SK-MEL-5 (cell line): Measurements from ENCODE around the gene SHH. TPM values are rescaled to one million over a fixed set of nuclear protein-coding genes. Genes with fewer than 3 reads are reported as not detected.
"Not testable (repeated sequence)": the region's sequence is repeated elsewhere in the genome, so short reads cannot be mapped to it uniquely, and the experiment has no call there.

Experiments used
- DNase-seq: peaks from one replicate; pipeline ENCODE4 v3.0.0-alpha.2; 2016; ENCODE audit warnings: low read depth, low spot score
- in situ Hi-C: cut with HindIII; loops from 2 replicates; pipeline ENCODE4 v1.10.0; 2016; ENCODE audit warnings: low sequenced_read_pairs, high pct_unique_total_duplicates, low pct_unique_long_range_greater_than_20kb
- total RNA-seq: library from RNA; depleted of rRNA; stranded (reverse); fragments of >200 nt; shearing (Covaris generic); gene quantifications from 2 replicates; pipeline ENCODE4 v1.2.3, GENCODE V29; 2014

SHH gene
- total RNA-seq, 1 experiment from 2014 or later: 0.08 TPM

DNA sequence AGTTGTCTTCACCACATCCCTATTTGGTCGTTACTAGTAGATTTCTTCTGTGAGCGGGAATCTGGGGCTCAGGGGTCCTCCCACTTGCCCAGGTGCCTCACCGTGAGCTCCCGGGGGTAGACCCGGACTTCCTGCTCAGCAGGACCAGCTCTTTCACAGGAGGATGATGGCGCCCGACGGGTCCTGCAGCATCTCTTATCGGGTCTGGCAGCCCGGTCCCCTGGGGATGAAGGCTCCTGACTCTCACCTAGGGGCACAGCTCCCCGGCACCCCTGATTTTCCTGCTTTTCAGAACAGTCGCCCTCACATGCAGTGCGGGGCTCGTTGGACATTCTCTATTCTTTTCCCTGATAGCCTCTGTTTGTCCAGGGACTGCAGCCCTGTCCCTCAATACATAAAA is 33.0 kb upstream of the SHH start:
- in situ Hi-C loops: no loop called here
- DNase-seq: no peak

DNA sequence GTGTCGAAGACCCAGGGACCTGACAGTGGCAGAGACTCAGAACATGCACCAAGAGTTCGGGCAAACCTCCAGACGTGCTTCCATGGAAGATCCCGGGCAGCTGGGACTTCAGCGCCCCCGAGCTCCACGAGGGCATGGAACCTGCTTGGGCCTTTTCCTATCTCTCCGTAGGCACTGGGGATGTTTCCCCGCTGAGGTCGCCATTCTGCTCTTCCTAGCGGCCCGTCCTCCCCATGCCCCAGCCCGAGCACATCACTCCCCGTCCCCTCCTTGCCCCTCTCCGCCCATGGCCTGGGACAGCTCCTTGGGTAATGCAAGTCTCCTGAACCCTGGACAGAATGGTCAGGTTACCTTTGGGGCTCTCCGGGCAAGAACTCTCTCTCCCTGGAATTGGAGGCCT is 32.3 kb upstream of the SHH start:
- in situ Hi-C loops: no loop called here
- DNase-seq: no peak

DNA sequence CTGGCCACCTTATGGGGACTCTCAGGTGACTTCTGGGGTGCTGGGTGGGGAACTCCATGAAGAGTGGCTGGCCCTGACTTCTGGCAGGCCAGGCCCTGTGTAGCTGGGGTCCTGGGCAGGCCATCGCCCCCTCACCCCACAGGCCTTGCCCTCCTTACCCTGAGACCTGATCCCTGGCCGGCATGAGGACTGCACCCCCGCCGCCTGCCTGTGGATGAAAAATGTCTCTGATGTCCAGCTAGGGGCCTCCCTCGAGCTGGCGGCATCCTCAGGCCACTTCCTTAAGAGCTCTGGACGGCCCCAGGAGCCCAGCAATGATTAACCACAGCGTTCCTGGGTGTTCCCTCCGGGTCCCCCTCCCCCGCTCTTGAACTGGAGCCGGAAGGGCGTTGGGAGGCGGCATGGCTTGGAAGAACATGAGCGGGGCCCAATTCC is 31.8 kb upstream of the SHH start:
- DNase-seq: no peak
- in situ Hi-C loops: no loop called here

DNA sequence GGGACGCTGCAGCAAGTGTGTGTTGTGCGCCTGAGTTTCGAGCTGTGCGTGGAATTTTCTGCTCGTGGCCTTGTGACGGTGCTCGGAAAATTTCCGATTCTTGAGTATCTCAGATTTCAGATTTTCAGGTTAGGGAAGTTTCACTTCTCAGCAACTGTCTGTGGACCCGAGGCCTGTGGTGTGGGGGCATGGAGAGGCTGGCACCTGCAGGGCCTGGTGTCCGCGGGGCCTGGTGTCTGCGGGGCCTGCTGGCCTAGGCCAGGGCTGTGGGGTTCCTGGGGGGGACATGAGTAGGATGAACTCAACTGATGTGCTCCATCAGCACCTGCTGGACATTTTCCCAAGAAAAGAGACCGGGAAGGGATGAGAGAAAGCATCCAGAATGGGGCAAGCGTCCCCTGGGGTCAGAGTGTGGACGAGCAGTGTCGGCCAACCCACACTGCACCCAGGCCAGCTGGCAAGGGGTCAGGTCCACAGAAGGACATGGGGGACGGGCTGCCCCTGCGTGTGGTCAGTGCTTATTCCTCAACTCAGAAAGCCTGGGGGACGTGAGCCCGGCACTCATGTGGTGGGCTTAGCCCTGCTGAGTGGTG is 31.3 kb upstream of the SHH start:
- in situ Hi-C loops: no loop called here
- DNase-seq: no peak

DNA sequence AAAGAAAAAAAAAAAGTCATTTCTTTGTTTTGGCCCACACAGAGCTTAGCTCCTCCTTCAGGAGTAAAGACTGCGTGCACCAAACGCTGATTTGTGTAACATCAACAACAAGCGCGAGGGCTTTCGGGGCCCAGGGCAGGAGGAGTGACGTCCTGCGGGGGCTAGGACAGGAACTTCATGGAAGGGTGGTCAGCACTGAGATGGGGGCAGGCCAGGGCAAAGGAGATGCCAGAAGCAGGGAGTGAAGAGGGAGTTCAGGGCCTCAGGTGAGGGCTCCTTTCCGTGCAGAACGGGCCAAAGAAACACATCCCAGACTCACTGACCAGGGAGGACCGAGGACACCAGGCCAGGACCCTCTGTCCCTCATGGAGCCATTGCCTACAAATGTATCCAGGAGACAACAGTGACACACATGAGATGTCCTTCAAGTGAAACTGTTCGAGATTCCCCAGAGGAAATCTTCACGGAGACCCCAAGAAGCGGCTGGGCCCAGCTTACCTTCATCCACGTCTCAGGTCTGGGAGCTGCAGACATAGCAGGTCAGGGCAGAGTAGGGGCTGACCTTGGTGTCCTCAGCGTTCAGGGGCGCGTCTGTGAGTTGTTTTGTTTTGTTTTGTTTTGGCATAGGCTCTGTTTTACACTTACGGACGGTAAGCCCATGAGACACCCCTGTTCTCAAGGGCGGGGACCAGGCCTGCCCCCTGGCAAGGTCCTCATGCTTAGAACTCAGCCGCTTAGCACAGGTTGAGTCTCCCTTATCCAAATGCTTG is 30.4 kb upstream of the SHH start:
- no peak for DNase-seq
- in situ Hi-C loops: no loop called here

DNA sequence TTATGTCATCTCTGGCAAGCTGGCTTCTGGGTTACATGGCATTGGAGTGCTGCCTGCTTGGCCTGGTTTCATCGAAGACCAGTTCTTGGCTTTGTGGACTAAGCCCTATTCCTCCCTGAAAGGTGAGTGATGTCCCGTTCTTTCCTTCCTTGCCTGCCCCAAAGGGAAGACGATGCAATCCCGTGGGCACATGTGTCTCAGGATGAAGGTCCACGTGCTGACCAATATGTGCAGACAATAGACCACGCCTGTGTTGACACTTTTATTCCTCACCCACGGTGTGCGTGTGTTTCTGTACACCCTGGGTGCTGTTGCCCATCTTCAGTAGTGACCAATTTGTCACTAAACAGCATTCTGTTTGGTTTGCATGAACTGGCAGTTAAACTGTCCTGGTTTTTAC is 28.6 kb upstream of the SHH start:
- in situ Hi-C loops: no loop called here
- DNase-seq: no peak

DNA sequence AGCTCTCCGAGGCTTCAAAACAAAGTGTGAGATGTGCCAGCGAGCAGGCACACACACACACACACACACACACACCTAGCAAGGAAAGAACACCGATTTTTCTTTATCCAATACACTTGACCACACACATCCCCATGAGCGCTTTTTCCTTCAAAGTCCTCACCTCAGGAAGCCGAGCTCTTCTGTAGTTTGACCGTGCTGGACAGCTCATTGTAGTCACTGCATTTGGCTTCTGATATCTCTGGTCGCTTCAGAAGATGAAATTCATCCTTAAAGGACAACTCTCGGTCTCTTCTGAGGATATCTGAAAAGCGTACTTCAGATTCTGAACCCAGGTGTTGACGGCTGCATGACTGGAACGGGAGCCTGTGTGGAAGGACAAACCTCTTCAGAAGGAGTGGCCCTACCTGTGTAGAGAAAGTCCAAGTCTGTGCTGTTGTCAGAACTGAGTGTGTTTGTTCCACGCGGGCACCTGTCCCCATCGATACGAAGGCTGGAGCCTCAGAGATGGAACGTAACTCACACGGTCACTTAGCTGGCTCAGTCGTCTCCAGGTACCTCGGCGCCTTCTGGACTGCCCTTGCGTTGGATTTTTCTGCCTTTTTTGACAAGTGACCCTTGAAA is 28.1 kb upstream of the SHH start:
- DNase-seq: no peak
- in situ Hi-C loops: no loop called here

DNA sequence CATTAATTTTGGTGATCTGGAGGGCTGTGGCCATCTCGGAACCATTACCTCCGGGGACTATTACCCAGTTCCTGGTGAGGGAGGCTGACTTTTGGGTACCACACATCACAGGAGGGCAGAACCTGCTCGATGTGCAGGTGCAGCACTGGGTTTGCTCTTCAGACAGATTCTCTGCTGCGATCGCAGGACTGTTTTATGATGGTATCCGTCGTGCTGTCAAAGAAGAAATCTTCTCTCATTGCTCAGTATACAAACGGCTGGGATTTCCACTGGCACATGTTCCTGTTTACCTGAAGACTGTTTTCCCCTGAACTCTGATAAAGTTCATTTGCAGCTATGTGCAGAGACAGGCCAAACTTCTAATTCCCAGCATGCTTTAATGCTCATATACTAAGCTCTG is 27.2 kb upstream of the SHH start:
- DNase-seq: no peak
- in situ Hi-C loops: no loop called here

DNA sequence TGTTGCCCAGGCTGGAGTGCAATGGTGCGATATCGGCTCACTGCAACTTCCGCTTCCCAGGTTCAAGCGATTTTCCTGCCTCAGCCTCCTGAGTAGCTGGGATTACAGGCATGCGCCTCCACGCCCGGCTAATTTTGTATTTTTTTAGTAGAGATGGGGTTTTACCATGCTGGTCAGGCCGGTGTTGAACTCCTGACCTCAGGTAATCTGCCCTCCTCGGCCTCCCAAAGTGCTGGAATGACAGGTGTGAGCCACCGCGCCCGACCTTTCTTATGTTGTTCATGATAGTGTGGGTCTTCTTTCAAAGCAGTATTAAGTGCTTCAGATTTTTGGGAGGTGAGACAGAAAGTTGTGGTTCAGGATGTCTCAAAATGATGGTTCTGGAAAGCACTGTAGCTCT is 26.0 kb upstream of the SHH start:
- in situ Hi-C loops, DNase-seq: not testable (repeated sequence)

DNA sequence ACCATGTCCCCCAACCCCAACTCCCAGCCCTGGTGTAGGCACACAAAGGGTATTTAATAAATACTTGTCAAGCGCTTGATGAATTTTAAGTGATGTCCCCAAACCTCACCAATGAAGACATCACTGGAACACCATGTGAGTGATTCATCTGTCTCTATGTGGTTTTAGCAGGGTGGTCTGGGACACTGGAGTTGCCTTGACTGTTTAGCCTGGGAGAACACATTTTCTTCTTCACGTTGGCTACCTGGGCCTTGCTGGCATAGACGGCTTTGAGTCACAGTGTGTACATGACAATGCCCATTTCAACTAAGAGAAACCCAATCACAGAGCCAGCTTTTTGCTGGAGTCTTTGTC is 24.8 kb upstream of the SHH start:
- in situ Hi-C loops: no loop called here
- no peak for DNase-seq

DNA sequence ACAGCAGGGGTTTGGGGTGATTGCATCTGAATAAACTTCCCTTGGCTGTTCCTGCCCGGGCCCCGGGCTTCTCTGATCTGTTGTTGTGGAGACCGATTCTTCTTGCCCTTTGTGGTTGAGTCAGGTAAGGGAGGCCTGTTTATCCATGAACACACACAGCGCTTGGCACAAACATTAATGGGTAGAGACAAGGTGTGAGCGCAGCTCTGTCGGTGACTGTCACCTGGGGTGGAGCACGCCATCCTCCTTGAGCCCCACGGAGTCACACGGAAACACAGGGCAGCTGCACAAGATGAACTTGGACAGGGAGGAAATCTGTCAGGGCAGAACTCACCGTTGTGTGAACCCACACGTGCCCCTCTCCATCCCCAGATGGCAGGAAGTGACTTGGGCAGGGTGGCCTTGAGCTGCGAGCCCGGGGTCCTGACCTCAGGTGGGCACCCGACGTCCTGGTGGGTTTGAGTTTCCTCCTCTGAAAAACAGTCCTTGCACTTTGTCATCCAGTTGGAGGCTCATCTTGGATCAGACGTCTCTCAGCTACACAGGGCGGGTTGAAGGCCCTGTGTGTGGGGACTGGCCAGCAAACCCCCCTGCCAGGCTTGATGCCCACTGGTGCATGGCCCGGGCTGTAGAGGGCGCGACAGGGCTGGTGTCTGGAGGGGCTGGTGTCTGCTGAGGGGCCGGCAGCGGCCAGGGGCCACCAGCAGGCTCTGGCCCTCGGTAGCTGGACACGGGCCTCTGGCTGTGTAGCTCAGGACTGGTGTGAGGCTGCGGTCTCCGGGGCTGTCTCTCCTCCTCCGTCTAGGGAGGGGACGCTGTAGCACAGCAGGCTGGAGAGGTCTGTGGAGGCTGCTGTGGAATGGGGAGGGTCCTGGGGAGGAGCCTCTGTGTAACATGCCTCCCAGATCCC is 24.2 kb upstream of the SHH start:
- DNase-seq: no peak

DNA sequence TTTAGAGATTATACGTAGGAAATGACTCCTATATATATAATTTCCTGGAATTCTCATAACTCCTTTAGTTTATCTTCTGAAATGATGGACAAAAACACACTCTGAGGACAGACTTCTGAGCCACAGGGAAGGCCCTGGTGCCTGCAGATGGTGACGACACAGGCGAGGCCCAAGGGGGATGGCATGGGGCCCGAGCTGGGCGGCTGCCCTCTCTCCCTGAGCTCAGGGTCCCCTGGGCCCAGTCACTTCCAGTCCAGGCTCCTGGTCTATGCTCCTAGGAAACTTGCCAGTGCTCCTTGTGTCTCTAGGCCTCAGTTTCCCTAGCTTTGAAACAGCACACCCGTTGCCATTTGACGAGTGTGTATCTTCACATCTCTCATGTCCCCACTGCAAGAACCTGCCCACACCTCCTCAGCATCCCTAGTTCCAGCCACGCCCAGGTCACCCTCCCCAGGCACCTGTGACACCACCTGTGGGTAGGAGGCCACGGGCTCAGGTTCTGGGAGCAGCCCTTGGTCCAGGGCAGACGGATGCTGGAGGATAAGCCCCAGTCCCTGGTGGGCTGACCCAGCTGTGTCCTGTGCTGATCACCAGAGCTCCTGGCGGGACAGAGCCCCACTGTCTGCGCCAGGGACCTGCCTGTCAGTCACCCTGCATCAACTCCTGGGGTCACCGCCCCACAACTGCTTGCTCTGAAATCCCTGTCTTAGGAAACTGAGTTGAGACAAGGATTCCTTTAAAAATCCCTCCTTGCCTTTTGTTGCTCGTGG is 23.4 kb upstream of the SHH start:
- no peak for DNase-seq
- in situ Hi-C loops: no loop called here

More for the DNA sequence above, 24.2 kb upstream of the SHH start:
- in situ Hi-C loops: no loop called here

DNA sequence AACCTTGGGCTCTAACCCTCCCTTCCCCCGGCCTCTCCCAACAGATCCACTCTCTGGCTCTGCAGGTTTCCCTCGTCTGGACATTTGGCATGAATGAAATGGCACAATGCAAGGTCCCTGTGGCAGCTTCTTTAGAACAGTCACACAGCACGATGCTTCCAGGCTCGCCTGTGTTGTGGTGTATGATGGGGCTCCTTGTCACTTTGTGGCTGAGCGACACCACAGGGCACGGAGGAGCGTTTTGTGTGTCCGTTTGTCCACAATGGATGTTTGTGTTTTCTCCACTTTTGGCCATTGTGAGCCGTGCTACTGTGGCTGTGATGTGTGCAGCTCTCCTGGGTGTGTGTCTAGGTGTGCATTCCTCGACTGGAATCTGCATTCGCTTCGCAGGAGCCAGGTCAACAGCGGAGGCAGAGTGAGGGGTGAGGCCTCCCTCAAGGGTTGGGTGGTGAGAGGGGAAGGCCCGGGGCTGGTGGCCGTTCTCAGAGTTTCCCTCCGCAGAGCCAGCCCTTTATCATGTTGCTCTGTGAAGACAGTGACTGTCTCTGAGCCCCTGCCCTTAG is 22.3 kb upstream of the SHH start:
- no peak for DNase-seq
- in situ Hi-C loops: no loop called here

DNA sequence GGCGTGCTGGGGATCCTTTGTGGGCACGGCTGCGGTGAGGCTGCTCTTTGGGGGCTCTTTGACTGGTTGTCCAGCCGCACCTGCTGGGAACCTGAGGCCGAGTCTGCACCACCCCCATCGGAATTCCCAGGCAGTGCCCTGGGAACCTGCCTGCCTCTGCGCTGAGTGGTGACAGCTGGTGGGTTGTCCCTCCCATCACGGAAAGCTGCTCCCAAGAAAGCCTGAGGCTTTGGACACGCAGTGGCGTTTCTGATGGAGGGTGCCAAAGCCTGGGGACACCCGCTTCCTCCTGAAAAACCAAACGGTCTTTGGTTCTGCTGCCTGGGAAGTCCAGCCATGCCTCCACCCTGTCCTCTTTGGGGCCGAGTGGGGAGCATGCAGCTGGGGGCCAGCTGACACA is 21.4 kb upstream of the SHH start:
- in situ Hi-C loops: no loop called here
- no peak for DNase-seq

DNA sequence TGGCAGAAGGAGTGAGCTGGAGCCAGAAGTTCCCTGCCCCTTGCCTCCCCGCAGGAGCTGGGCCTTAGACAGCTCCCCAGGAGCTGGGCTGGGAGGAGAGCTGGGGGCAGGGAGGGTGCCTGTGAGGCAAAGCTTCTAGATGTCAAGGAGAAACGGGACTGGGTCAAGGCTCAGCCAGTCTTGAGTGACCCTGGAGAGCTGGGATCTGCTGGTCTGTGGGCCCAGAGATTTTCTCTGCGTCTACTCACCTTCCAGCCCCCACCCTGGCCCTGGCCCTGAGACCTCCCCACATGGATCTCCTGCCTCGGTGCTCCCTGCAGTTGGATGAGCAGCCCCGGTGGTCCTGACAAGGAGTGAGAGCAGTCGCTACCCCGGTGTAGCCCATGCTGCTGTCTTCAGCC is 20.3 kb upstream of the SHH start:
- in situ Hi-C loops: no loop called here
- no peak for DNase-seq

DNA sequence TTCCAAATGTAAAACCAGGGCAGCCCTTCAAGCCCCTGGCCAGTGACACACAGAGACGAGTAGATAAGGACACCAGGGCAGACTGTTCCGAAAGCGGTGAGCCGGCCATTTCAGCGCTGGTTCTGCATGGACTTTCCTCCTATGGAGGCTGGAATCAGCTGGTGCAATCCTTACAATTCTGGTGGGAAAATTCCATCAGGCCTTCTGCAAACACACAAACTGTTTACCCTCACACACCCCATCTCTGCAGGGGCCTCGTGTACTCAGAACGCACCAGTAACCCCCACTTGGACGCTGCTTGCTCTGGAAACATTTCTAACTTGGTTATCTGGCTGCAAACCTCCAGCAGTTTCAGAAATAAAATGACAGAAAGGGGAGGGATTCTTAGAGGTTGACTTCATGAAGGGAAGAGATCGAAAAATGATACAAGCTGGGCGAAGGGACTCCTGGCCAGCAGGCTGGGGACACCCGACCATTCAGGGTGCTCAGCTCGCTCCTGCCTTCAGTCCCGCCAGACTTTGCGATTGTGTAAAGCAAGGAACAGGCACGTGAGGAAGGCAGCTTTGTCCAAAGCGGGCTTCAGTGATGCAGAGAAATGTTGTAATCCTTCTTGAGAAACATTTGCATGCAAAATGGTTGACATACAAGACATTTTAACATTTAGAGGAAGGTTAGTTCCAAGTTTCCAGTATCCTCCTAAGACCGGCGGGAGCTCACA is 19.7 kb upstream of the SHH start:
- in situ Hi-C loops: no loop called here

More for the DNA sequence above, 19.7 kb upstream of the SHH start:
- no peak for DNase-seq
